IMR-90 (cell line): ENCODE results near the gene CYTH1. TPM values are rescaled to one million over a fixed set of nuclear protein-coding genes. Genes with fewer than 3 reads are reported as not detected.

ENCODE experiments used
- ATAC-seq: fragments of 200-7000 bp; cut with Tn5 transposase; 2 replicates; pipeline ENCODE4 v1.9.1; 2020; ENCODE audit warnings: low read depth, mild to moderate bottlenecking, moderate library complexity
- BruUV-seq: library from RNA; stranded (reverse); fragments of 400-500 nt; replicated peaks from 2 replicates; lab custom pipeline; 2021; lab: Mats Ljungman, UMichigan
- CTCF ChIA-PET: fragments of 300-600 bp; formaldehyde crosslinking; extraction: SDS; loops from one replicate; lab custom pipeline; 2021; ENCODE audit warnings: antibody characterized with exemption; lab: Yijun Ruan, JAX
- POLR2A ChIA-PET: fragments of 300-600 bp; sonication (Branson Sonifier 250); formaldehyde crosslinking; loops from one replicate; lab custom pipeline; 2022; ENCODE audit warnings: antibody characterized with exemption; ENCODE audit not compliant: unreplicated experiment; lab: Charles Lee
- DNase-seq: peaks from one replicate; pipeline ENCODE4 v3.0.0; 2013
- H2AFZ ChIP-seq: replicated peaks from 2 replicates; pipeline ENCODE3; 2013; ENCODE audit warnings: low read length, mild to moderate bottlenecking; ENCODE audit not compliant: poor library complexity
- H2AK5ac ChIP-seq: 2 replicates; pipeline ENCODE4 v1.6.1; 2013; ENCODE audit warnings: low read depth, low read length, inconsistent platforms
- H2AK9ac ChIP-seq: replicated peaks from 2 replicates; pipeline ENCODE3; 2013; ENCODE audit warnings: mild to moderate bottlenecking, low read depth, low read length, moderate library complexity; ENCODE audit not compliant: poor library complexity
- H2BK120ac ChIP-seq: 2 replicates; pipeline ENCODE4 v1.6.1; 2013; ENCODE audit warnings: low read depth, low read length, inconsistent platforms
- H2BK15ac ChIP-seq: 3 replicates; pipeline ENCODE4 v1.6.1; 2013; ENCODE audit warnings: low read depth, low read length, inconsistent platforms
- H2BK20ac ChIP-seq: 2 replicates; pipeline ENCODE4 v1.6.1; 2013; ENCODE audit warnings: low read depth, mild to moderate bottlenecking, inconsistent platforms, low read length, moderate library complexity
- H2BK5ac ChIP-seq: 2 replicates; pipeline ENCODE4 v1.6.1; 2013; ENCODE audit warnings: mild to moderate bottlenecking, low read depth, low read length, inconsistent platforms; ENCODE audit not compliant: poor library complexity, severe bottlenecking
- H3K14ac ChIP-seq: replicated peaks from 2 replicates; pipeline ENCODE4 v1.6.1; 2013; ENCODE audit warnings: low read depth, low read length, inconsistent platforms
- H3K18ac ChIP-seq: 2 replicates; pipeline ENCODE4 v1.6.1; 2013; ENCODE audit warnings: low read depth, low read length, control low read depth
- H3K23ac ChIP-seq: 2 replicates; pipeline ENCODE4 v1.6.1; 2013; ENCODE audit warnings: low read depth, low read length, inconsistent platforms
- H3K27ac ChIP-seq: 2 replicates; pipeline ENCODE4 v1.5.1; 2013; ENCODE audit warnings: mild to moderate bottlenecking, control low read depth, low read length; ENCODE audit not compliant: insufficient read depth
- H3K27me3 ChIP-seq: 2 replicates; pipeline ENCODE4 v1.6.1; 2013; ENCODE audit warnings: low read length; ENCODE audit not compliant: control insufficient read depth, insufficient read depth
- H3K36me3 ChIP-seq: 2 replicates; pipeline ENCODE4 v1.6.1; 2013; ENCODE audit warnings: low read length, mixed read lengths; ENCODE audit not compliant: control insufficient read depth, insufficient read depth
- H3K4ac ChIP-seq: 2 replicates; pipeline ENCODE4 v1.6.1; 2013; ENCODE audit warnings: low read depth, low read length, inconsistent platforms
- H3K4me1 ChIP-seq: 2 replicates; pipeline ENCODE4 v1.6.1; 2013; ENCODE audit warnings: low read length, mixed read lengths; ENCODE audit not compliant: control insufficient read depth, insufficient read depth
- H3K4me2 ChIP-seq: 2 replicates; pipeline ENCODE4 v1.6.1; 2013; ENCODE audit warnings: low read depth, mild to moderate bottlenecking, control low read depth, low read length, moderate library complexity
- H3K4me3 ChIP-seq: 2 replicates; pipeline ENCODE4 v1.5.1; 2013; ENCODE audit warnings: low read depth, mild to moderate bottlenecking, control low read depth, low read length, moderate library complexity; ENCODE audit not compliant: insufficient read depth
- H3K56ac ChIP-seq: 2 replicates; pipeline ENCODE4 v1.6.1; 2013; ENCODE audit warnings: low read length, inconsistent platforms; ENCODE audit not compliant: insufficient read depth; ENCODE audit errors: extremely low read depth
- H3K79me1 ChIP-seq, 2 experiments: 2 replicates each; pipeline ENCODE4 v1.6.1; 2013; ENCODE audit warnings: low read length in 2 of 2, inconsistent platforms in 1 of 2, low read depth in 1 of 2
- H3K9ac ChIP-seq: 2 replicates; pipeline ENCODE4 v1.6.1; 2013; ENCODE audit warnings: low read depth, low read length, control low read depth
- H3K9me1 ChIP-seq: 2 replicates; pipeline ENCODE4 v1.6.1; 2013; ENCODE audit warnings: low read length, inconsistent platforms; ENCODE audit not compliant: insufficient read depth
- H3K9me3 ChIP-seq: 2 replicates; pipeline ENCODE4 v1.6.1; 2013; ENCODE audit warnings: low read length; ENCODE audit not compliant: control insufficient read depth, insufficient read depth
- H4K20me1 ChIP-seq: 2 replicates; pipeline ENCODE4 v1.6.1; 2013; ENCODE audit warnings: low read length, inconsistent platforms; ENCODE audit not compliant: insufficient read depth
- H4K5ac ChIP-seq: 2 replicates; pipeline ENCODE4 v1.6.1; 2013; ENCODE audit warnings: mild to moderate bottlenecking, low read depth, low read length, control low read depth
- H4K8ac ChIP-seq, 2 experiments: 2 replicates each; pipeline ENCODE4 v1.6.1; 2013; ENCODE audit warnings: low read depth in 2 of 2, low read length in 2 of 2, control low read depth in 1 of 2, inconsistent platforms in 1 of 2
- H4K91ac ChIP-seq: 2 replicates; pipeline ENCODE4 v1.6.1; 2013; ENCODE audit warnings: low read depth, low read length, inconsistent platforms; ENCODE audit not compliant: insufficient read depth
- CEBPB ChIP-seq: IDR thresholded peaks from 2 replicates; pipeline ENCODE4 v1.6.1; 2012; ENCODE audit warnings: low read depth, low read length, improper control_type of control experiment
- WGBS, 2 experiments: methylation state at CpG; one replicate each; pipeline versions ENCODE4 v1.1.5 to v1.1.7; 2013; ENCODE audit warnings: missing lambda C conversion rate in 2 of 2; ENCODE audit not compliant: insufficient read length in 1 of 2; ENCODE audit errors: extremely low coverage in 2 of 2; 5-methylcytosine and 5-hydroxymethylcytosine counted together
- dilution Hi-C: fragments of 300-500 bp; cut with HindIII; formaldehyde crosslinking; loops from one replicate; pipeline ENCODE4 v1.14.3; 2018; ENCODE audit warnings: low sequenced_read_pairs; ENCODE audit not compliant: unreplicated experiment
- in situ Hi-C: fragments of 300-500 bp; cut with MboI; formaldehyde crosslinking; loops from 3 replicates; pipeline ENCODE4 v1.14.3; 2019; ENCODE audit warnings: low sequenced_read_pairs, inconsistent platforms, mixed read lengths
- intact Hi-C: fragments of 100-400 bp; cut with micrococcal nuclease; formaldehyde crosslinking; loops from 2 replicates; pipeline ENCODE4 v1.10.0; 2022
- polyA plus RNA-seq, 3 experiments: library from polyadenylated mRNA; depleted of rRNA; stranded (reverse); fragments of >200 nt; gene quantifications; 2 replicates each; pipeline ENCODE4 v1.2.3, GENCODE V29; 2012; ENCODE audit warnings: low replicate concordance in 1 of 3
- total RNA-seq: library from RNA; depleted of rRNA; stranded (reverse); fragments of >200 nt; gene quantifications from 2 replicates; pipeline ENCODE4 v1.2.3, GENCODE V29; 2012
- TF ChIP-seq, protein P1 (sequence below): conservative IDR thresholded peaks from 2 replicates; pipeline ENCODE4 v1.5.1; 2012; ENCODE audit warnings: mild to moderate bottlenecking, low read depth, low read length, improper control_type of control experiment

The CYTH1 gene
- total and polyA plus RNA-seq, 2 of the 4 experiments (the other 2 are of a cell fraction) = 7.9 to 12.4 TPM

DNA sequence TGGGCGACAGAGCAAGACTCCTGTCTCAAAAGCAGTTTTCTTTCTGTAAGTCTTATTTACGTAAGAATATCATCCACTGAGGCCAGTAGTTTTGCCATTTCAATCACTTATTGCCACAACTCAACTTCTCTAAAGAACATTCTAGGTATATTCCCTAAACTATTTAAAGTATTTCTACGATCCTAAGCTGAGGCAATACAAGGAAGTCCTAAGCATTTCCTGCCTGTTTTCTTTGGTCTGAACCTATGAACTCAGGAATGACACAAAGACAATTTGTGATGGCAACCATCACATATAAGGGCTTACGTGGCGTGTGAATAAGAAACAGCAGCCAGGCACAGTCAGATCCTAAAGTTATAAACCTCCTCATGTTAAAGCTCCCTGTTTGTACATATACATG lies 44.3 kb upstream of the CYTH1 start:
- no peak overlapping the region for H3K14ac ChIP-seq
- no TSS peak for BruUV-seq
- H3K4me1 ChIP-seq = peaks cover 16% of the 10 kb centered on the region
- H3K79me1 ChIP-seq = peaks cover 32 to 79% of the 10 kb centered on the region in 2 experiments
- H2BK120ac ChIP-seq = peak overlapping the region; percentile 14; the same call in 1 of the 2 replicates
- TF ChIP-seq CEBPB = peak; percentile 42; the same call in 1 of the 2 replicates
- TF ChIP-seq, protein P1, sequence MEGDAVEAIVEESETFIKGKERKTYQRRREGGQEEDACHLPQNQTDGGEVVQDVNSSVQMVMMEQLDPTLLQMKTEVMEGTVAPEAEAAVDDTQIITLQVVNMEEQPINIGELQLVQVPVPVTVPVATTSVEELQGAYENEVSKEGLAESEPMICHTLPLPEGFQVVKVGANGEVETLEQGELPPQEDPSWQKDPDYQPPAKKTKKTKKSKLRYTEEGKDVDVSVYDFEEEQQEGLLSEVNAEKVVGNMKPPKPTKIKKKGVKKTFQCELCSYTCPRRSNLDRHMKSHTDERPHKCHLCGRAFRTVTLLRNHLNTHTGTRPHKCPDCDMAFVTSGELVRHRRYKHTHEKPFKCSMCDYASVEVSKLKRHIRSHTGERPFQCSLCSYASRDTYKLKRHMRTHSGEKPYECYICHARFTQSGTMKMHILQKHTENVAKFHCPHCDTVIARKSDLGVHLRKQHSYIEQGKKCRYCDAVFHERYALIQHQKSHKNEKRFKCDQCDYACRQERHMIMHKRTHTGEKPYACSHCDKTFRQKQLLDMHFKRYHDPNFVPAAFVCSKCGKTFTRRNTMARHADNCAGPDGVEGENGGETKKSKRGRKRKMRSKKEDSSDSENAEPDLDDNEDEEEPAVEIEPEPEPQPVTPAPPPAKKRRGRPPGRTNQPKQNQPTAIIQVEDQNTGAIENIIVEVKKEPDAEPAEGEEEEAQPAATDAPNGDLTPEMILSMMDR = no peak
- H3K9ac ChIP-seq = no peak overlapping the region
- no peak overlapping the region for H2AK9ac ChIP-seq
- H4K91ac ChIP-seq = no peak overlapping the region
- no peak overlapping the region for H3K23ac ChIP-seq
- no peaks in the 10 kb centered on the region for H3K27me3 ChIP-seq
- no peak overlapping the region for H4K8ac ChIP-seq
- intact Hi-C loops (loop anchor here (10.0 kb wide), 1 partner anchor 332 kb away; no protein-coding TSS in a partner anchor), dilution Hi-C loops (no loop called here), in situ Hi-C loops (no loop called here)
- no peak overlapping the region for H3K4me2 ChIP-seq
- DNase-seq = peak; percentile 53
- no peak overlapping the region for H4K5ac ChIP-seq
- POLR2A ChIA-PET = interaction anchor here (0.6 kb wide), 1 partner anchor 14 kb away, joined by 3 read pairs; the partner anchor contains the start of gene USP36
- 100% methylated on average over 1 of the region's 5 CpGs; no CpG with 5 or more reads in 1 of the 2 experiments for WGBS, 2 experiments
- ATAC-seq = no peak
- H3K4ac ChIP-seq = peak overlapping the region; percentile 40; the same call in 1 of the 2 replicates
- peaks cover 48% of the 10 kb centered on the region for H3K36me3 ChIP-seq
- H3K9me1 ChIP-seq = peaks cover 23% of the 10 kb centered on the region
- H2AK5ac ChIP-seq = no peak overlapping the region
- H3K56ac ChIP-seq = no peak overlapping the region
- no peak overlapping the region for H2BK20ac ChIP-seq
- no peak overlapping the region for H3K18ac ChIP-seq
- H2BK15ac ChIP-seq = no peak overlapping the region
- no peak overlapping the region for H2AFZ ChIP-seq
- H2BK5ac ChIP-seq = peak overlapping the region; percentile 53
- CTCF ChIA-PET = no interaction called here
- no peak overlapping the region for H3K27ac ChIP-seq
- H3K9me3 ChIP-seq = no peaks in the 10 kb centered on the region
- no peak overlapping the region for H3K4me3 ChIP-seq
- H4K20me1 ChIP-seq = peaks cover 32% of the 10 kb centered on the region
